Neural progenitor cell (in vitro differentiated cells): Measurements from ENCODE around the gene LRRTM4.

ENCODE experiments used
- CTCF ChIP-seq: fragments of 200-600 bp; sonication (generic); IDR thresholded peaks from 2 replicates; pipeline ENCODE4 v1.5.1; 2017; ENCODE audit warnings: antibody characterized with exemption, mild to moderate bottlenecking
- EZH2 ChIP-seq: fragments of 200-600 bp; sonication (generic); IDR thresholded peaks from 2 replicates; pipeline ENCODE4 v1.6.1; 2017; ENCODE audit warnings: antibody characterized with exemption, mild to moderate bottlenecking, moderate library complexity

GRCh38 chr2:77119333-77119732 lies 402.8 kb downstream of the LRRTM4 start:
- TF ChIP-seq CTCF: no peak
- TF ChIP-seq EZH2: no peak
